Measurements from ENCODE around the gene TSG101.

DNA sequence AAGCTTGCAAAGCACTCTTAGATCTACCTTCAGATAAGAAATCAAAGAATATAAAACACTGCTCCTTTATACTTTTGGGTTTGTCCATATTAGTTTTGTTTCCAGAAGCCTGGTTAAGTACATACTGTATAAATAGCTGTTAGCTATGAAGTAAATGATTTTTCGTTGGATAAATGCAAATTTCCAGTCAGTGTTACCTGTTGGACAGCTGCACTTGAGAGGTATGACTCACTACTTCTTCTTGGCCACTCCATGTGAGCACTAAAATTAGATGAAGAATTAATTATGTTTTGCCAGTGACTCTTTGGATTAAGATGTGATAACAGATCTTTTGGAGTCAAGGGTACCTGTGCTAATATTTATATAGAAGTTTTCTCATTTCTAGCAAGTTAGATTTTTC, 9.5 kb upstream of the TSG101 start:
- TF ChIP-seq REST (IDR thresholded peaks at IDR 0.05; ENCODE audit: insufficient read depth in 1 of 2, low read depth in 2 of 2, low read length in 2 of 2) (no peak), POLR2AphosphoS5 (IDR thresholded peaks at IDR 0.05; ENCODE audit: low read depth, low read length) (no peak), SIN3A (IDR thresholded peaks at IDR 0.05; ENCODE audit: borderline replicate concordance, insufficient read depth, low read length) (no peak), TAF1 (IDR thresholded peaks at IDR 0.05; ENCODE audit: borderline replicate concordance, insufficient read depth, low read length) (no peak), FOXP2 (optimal IDR thresholded peaks at IDR 0.05; ENCODE audit: borderline replicate concordance, extremely low read depth, extremely low read length, insufficient read depth) (no peak)
